Measurements from ENCODE around the gene ENPP3. TPM values are rescaled to one million over a fixed set of nuclear protein-coding genes. Genes with fewer than 3 reads are reported as not detected.

Gene ENPP3
- total and polyA plus RNA-seq, 2 donors (not counting 1 experiment from before 2014, with no cell fraction given): 0.18 to 0.25 TPM

DNA sequence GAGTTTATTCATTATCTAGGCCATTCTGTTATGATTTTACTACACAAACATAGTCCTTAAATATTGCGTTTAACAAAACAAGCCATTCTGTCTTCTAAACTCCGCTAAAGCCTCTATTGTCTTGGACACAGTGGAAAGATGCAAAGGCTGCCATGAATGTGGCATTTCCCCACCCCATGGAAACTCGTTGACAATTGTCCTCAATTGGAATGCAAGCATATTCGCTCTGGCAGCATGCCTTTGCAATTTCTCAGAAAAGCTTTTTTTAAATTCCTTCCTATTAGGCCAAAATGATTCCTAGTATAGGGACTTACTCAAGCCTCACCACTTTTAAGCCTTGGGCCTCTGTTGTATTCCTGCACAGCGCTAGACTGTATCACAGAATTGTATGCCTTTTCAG, 41.3 kb downstream of the ENPP3 start:
- WGBS (ENCODE audit: insufficient coverage): 98% methylated on average over 5 of the region's 5 CpGs
- TF ChIP-seq, protein P1, sequence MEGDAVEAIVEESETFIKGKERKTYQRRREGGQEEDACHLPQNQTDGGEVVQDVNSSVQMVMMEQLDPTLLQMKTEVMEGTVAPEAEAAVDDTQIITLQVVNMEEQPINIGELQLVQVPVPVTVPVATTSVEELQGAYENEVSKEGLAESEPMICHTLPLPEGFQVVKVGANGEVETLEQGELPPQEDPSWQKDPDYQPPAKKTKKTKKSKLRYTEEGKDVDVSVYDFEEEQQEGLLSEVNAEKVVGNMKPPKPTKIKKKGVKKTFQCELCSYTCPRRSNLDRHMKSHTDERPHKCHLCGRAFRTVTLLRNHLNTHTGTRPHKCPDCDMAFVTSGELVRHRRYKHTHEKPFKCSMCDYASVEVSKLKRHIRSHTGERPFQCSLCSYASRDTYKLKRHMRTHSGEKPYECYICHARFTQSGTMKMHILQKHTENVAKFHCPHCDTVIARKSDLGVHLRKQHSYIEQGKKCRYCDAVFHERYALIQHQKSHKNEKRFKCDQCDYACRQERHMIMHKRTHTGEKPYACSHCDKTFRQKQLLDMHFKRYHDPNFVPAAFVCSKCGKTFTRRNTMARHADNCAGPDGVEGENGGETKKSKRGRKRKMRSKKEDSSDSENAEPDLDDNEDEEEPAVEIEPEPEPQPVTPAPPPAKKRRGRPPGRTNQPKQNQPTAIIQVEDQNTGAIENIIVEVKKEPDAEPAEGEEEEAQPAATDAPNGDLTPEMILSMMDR (IDR thresholded peaks at IDR 0.05): no peak
- no peak for TF ChIP-seq EZH2 (IDR thresholded peaks at IDR 0.05; ENCODE audit: borderline replicate concordance, insufficient read depth, low read depth, low read length, poor library complexity, severe bottlenecking)
- CTCF ChIA-PET: no interaction called here

DNA sequence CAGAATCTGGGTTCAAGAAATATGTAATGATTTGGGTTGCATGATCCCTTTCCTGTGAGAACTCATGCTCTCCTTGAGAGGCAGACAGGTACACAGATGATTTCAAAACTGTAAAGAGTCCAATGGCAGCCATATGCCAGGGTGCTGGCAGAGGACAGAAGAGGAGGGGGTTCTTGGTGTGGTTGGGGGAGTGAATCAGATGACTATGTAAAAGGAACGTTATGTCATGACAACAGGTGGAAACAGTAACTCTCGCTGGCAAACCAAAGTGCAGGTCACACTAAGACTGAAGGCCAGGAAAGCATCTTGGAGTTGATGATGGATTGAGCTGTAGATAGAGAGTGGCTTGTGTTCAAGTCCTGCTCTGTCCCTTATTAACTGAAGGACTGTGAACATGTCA, 43.8 kb downstream of the ENPP3 start:
- H3K27me3 Mint-ChIP-seq: peaks cover 2% of the 10 kb centered on the region
- CTCF ChIA-PET: interaction anchor here (1.3 kb wide), 1 partner anchor 43 kb away, joined by 3 read pairs; no protein-coding TSS in a partner anchor
- intact Hi-C loops (cut with micrococcal nuclease): no loop called here

More for the DNA sequence above, 41.3 kb downstream of the ENPP3 start:
- Histone ChIP-seq H3K27ac (ENCODE audit: low read length in 2 of 2) (no peak overlapping the region), H3K4me3 (ENCODE audit: control extremely low read depth in 1 of 5, extremely low read depth in 1 of 5, insufficient read depth in 1 of 5, low read depth in 2 of 5, low read length in 4 of 5) (no peak overlapping the region), H3K36me3 (replicated peaks in 1 of 2; ENCODE audit: control extremely low read depth in 1 of 2, control insufficient read depth in 1 of 2, extremely low read depth in 1 of 2, insufficient read depth in 2 of 2, low read length in 1 of 2) (no peaks in the 10 kb centered on the region), H3K79me2 (ENCODE audit: control insufficient read depth, insufficient read depth, low read length) (no peaks in the 10 kb centered on the region), H3K9ac (ENCODE audit: low read length) (no peak overlapping the region), H4K20me1 (ENCODE audit: control insufficient read depth, insufficient read depth, low read length, poor library complexity, severe bottlenecking) (no peaks in the 10 kb centered on the region), H3K4me2 (replicated peaks; ENCODE audit: low read depth, low read length, poor library complexity, severe bottlenecking) (no peak overlapping the region), H3K4me1 (ENCODE audit: control insufficient read depth in 2 of 2, insufficient read depth in 2 of 2, low read length in 2 of 2) (peaks cover 17 to 18% of the 10 kb centered on the region in 2 donors), H2AFZ (ENCODE audit: insufficient read depth, low read depth, low read length, poor library complexity, severe bottlenecking) (no peak overlapping the region), H3K9me3 (ENCODE audit: control extremely low read depth in 1 of 3, control insufficient read depth in 2 of 3, insufficient read depth in 1 of 3, low read length in 2 of 3) (no peaks in the 10 kb centered on the region), H3K27me3 (replicated peaks in 1 of 4; ENCODE audit: control extremely low read depth in 1 of 4, control insufficient read depth in 3 of 4, insufficient read depth in 4 of 4, low read length in 3 of 4) (no peaks in the 10 kb centered on the region)
- no peaks in the 10 kb centered on the region for H3K9me3 Mint-ChIP-seq (ENCODE audit: insufficient read depth)
- no peak overlapping the region for H3K4me3 Mint-ChIP-seq
- H3K27ac Mint-ChIP-seq: no peak overlapping the region
- H3K27me3 Mint-ChIP-seq: peaks cover 2% of the 10 kb centered on the region
- DNase-seq (no peak), ATAC-seq (ENCODE audit: low read depth) (no peak)
- intact Hi-C loops (cut with micrococcal nuclease): no loop called here
- POLR2A ChIA-PET: no interaction called here
- H3K4me1 Mint-ChIP-seq: peaks cover 16% of the 10 kb centered on the region

More for the DNA sequence above, 43.8 kb downstream of the ENPP3 start:
- ATAC-seq (ENCODE audit: low read depth) (no peak), DNase-seq (no peak)
- H3K27ac Mint-ChIP-seq: no peak overlapping the region
- H3K9me3 Mint-ChIP-seq (ENCODE audit: insufficient read depth): no peaks in the 10 kb centered on the region
- WGBS (ENCODE audit: insufficient coverage): 100% methylated on average over 2 of the region's 2 CpGs
- Histone ChIP-seq H3K27ac (ENCODE audit: low read length in 2 of 2) (no peak overlapping the region), H3K79me2 (ENCODE audit: control insufficient read depth, insufficient read depth, low read length) (no peaks in the 10 kb centered on the region), H4K20me1 (ENCODE audit: control insufficient read depth, insufficient read depth, low read length, poor library complexity, severe bottlenecking) (no peaks in the 10 kb centered on the region), H2AFZ (ENCODE audit: insufficient read depth, low read depth, low read length, poor library complexity, severe bottlenecking) (no peak overlapping the region), H3K27me3 (replicated peaks in 1 of 4; ENCODE audit: control extremely low read depth in 1 of 4, control insufficient read depth in 3 of 4, insufficient read depth in 4 of 4, low read length in 3 of 4) (no peaks in the 10 kb centered on the region), H3K9me3 (ENCODE audit: control extremely low read depth in 1 of 3, control insufficient read depth in 2 of 3, insufficient read depth in 1 of 3, low read length in 2 of 3) (no peaks in the 10 kb centered on the region), H3K4me3 (ENCODE audit: control extremely low read depth in 1 of 5, extremely low read depth in 1 of 5, insufficient read depth in 1 of 5, low read depth in 2 of 5, low read length in 4 of 5) (no peak overlapping the region), H3K4me1 (ENCODE audit: control insufficient read depth in 2 of 2, insufficient read depth in 2 of 2, low read length in 2 of 2) (peaks cover 37 to 39% of the 10 kb centered on the region in 2 donors), H3K9ac (ENCODE audit: low read length) (no peak overlapping the region), H3K4me2 (replicated peaks; ENCODE audit: low read depth, low read length, poor library complexity, severe bottlenecking) (no peak overlapping the region), H3K36me3 (replicated peaks in 1 of 2; ENCODE audit: control extremely low read depth in 1 of 2, control insufficient read depth in 1 of 2, extremely low read depth in 1 of 2, insufficient read depth in 2 of 2, low read length in 1 of 2) (no peaks in the 10 kb centered on the region)
- POLR2A ChIA-PET: no interaction called here
- H3K4me1 Mint-ChIP-seq: peaks cover 30% of the 10 kb centered on the region
- no peak for TF ChIP-seq EZH2 (IDR thresholded peaks at IDR 0.05; ENCODE audit: borderline replicate concordance, insufficient read depth, low read depth, low read length, poor library complexity, severe bottlenecking)
- TF ChIP-seq, protein P1 (IDR thresholded peaks at IDR 0.05): no peak
- H3K4me3 Mint-ChIP-seq: no peak overlapping the region
